Measurements from ENCODE around the gene FMO2. TPM values are rescaled to one million over a fixed set of nuclear protein-coding genes. Genes with fewer than 3 reads are reported as not detected.

FMO2 gene
- total RNA-seq, result not detected in 2 replicates

GRCh38 chr1:171185091-171185490, at the start of gene FMO2:
FMO2 (plus strand) TSS chr1:171185300; CDS start chr1:171185714, 414 bp downstream.

GRCh38 chr1:171248302-171248701, 63.2 kb downstream of the FMO2 start, which contains the start of gene FMO1:
FMO1 (plus strand) TSS chr1:171248494; CDS start chr1:171258088, 9,594 bp downstream.

Other genes starting within 250 kb of the FMO2 start
- not detected in 2 replicates for gene MROH9, start 249.8 kb upstream of the FMO2 start, total RNA-seq
- not detected in 2 replicates for gene FMO3, start 94.4 kb upstream of the FMO2 start, total RNA-seq
- not detected in 2 replicates for gene FMO1, start 63.2 kb downstream of the FMO2 start, total RNA-seq
- 2.0 and 2.3 TPM in 2 replicates for gene FMO4, start 128.9 kb downstream of the FMO2 start, total RNA-seq

Measured in airway epithelial cell (primary cell).